Erythroblast (primary cell): ENCODE measurements around the gene MPST.

ENCODE experiments used
- GATA1 ChIP-seq: IDR thresholded peaks from 2 replicates; pipeline ENCODE4 v1.6.1; 2011; ENCODE audit warnings: low read depth, mild to moderate bottlenecking, control low read depth, low read length, moderate library complexity
- POLR2A ChIP-seq: IDR thresholded peaks from 2 replicates; pipeline ENCODE4 v1.6.1; 2011; ENCODE audit warnings: mild to moderate bottlenecking, low read length

DNA sequence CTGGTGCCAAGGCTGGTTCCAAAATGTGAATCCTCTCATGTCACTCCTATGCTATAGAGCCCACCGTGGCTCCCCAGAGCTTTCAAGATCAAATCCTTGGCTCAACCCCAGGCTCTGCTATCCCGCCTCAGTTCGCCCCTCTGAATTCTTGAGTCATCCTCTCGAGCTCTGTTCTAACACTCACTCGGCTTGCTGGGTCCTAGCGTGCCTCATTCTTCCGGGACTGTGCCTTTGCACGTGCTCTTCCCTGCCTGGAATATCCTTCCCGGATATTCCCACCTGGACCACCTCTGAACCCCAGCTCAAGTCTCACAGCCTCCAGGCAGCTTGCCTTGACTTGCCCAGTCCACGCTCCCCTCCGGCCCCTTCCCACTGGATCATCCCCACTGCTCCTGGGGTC, 45.0 kb downstream of the MPST start:
- TF ChIP-seq POLR2A (no peak), GATA1 (no peak)
